ENCODE measurements around the gene DLL3. TPM values are rescaled to one million over a fixed set of nuclear protein-coding genes. Genes with fewer than 3 reads are reported as not detected.

The DLL3 gene
- total RNA-seq, 1 experiment from 2014 or later, result 2.7 TPM

DNA sequence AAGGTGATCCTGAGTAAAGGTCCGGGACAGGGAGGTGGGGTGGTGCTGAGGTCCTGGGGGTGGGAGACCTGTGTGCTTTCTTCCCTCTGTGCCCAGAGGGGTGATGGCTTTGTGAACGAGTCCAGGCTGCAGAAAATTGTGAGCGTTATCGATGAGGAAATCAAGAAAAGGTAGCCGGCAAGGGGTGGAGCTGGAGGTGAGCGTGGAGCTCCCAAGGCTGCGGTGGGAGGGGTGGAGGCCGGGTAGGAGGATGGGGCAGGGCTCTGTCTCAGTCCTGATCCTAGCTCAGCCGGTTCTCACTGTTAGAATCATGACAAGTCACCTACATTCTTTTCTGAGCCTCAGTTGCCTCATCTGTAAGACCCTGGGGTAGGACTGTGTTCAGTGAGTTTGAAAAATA is 20.2 kb downstream of the DLL3 start:
- Mint-ChIP-seq H3K36me3 (ENCODE audit: insufficient read depth, unreplicated experiment) (no peaks in the 10 kb centered on the region), H3K4me1 (ENCODE audit: low read depth, unreplicated experiment) (no peaks in the 10 kb centered on the region), H3K9me3 (ENCODE audit: unreplicated experiment) (no peaks in the 10 kb centered on the region), H3K27me3 (ENCODE audit: insufficient read depth, unreplicated experiment) (peaks cover 5% of the 10 kb centered on the region), H3K27ac (ENCODE audit: unreplicated experiment) (no peak overlapping the region), H3K4me3 (ENCODE audit: unreplicated experiment) (no peak overlapping the region)
- H3K36me3 ChIP-seq (ENCODE audit: control insufficient read depth, insufficient read depth, low read length), result no peaks in the 10 kb centered on the region
- no peaks in the 10 kb centered on the region for H3K27me3 ChIP-seq (replicated peaks; ENCODE audit: control insufficient read depth, insufficient read depth, low read length)
- POLR2A ChIA-PET, result no interaction called here
- CTCF ChIA-PET, result interaction anchor here (0.6 to 1.5 kb wide), 2 partner anchors 9 to 16 kb away, joined by 5 to 6 read pairs; no protein-coding TSS in a partner anchor
- H3K4me3 ChIP-seq (ENCODE audit: low read depth, low read length), result no peak overlapping the region
- DNase-seq, result no peak
- intact Hi-C loops (cut with micrococcal nuclease; ENCODE audit: unreplicated experiment), result no loop called here
- BruUV-seq (replicated peaks), result no TSS peak
- no peaks in the 10 kb centered on the region for H3K4me1 ChIP-seq
- TF ChIP-seq, protein P1, sequence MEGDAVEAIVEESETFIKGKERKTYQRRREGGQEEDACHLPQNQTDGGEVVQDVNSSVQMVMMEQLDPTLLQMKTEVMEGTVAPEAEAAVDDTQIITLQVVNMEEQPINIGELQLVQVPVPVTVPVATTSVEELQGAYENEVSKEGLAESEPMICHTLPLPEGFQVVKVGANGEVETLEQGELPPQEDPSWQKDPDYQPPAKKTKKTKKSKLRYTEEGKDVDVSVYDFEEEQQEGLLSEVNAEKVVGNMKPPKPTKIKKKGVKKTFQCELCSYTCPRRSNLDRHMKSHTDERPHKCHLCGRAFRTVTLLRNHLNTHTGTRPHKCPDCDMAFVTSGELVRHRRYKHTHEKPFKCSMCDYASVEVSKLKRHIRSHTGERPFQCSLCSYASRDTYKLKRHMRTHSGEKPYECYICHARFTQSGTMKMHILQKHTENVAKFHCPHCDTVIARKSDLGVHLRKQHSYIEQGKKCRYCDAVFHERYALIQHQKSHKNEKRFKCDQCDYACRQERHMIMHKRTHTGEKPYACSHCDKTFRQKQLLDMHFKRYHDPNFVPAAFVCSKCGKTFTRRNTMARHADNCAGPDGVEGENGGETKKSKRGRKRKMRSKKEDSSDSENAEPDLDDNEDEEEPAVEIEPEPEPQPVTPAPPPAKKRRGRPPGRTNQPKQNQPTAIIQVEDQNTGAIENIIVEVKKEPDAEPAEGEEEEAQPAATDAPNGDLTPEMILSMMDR (IDR thresholded peaks at IDR 0.05; ENCODE audit: insufficient read depth in 1 of 2, low read depth in 1 of 2, low read length in 1 of 2, severe bottlenecking in 1 of 2, unreplicated experiment in 1 of 2), result no peak
- no peaks in the 10 kb centered on the region for H3K9me3 ChIP-seq

DNA sequence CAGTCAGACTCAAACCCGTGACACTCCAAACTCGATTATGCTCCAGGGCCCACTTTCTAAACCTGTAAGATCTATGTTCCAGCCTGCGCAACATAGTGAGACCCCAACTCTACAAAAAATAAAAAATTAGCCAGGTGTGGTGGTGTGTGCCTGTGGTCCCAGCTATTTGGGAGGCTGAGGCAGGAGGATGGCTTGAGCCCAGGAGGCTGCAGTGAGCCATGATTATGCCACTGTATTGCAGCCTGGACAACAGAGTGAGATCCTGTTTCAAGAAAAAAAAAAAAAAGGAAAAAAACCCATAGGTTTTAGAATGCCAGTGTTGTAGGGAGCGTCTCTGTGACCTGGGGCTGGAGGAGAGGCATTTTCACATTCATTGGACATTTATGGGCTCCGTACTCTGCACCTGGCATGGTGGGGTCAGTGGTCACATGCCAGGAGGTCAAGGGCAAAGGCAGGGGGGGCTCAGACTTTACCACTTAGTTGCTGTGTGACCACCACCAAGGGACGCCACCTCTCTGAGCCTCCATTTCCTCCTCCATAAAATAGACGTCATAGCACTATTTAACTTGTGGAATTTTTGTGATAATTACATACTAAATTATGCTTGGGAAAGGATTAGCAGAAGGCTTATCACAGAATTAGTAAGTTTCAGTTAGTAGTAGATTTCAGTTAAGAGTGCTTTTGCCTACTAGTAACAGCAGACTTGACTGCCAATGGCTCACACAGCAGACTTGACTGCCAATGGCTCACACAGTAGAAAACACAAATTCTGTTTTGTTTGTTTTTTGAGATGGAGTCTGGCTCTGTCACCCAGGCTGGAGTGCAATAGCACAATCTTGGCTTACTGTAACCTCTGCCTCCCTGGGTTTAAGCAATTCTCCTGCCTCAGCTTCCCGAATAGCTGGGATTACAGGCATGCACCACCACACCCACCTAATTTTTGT is 22.1 kb downstream of the DLL3 start:
- ChIA-PET POLR2A (no interaction called here), CTCF (no interaction called here)
- Histone ChIP-seq H3K4me3 (ENCODE audit: low read depth, low read length) (no peak overlapping the region), H3K4me1 (no peaks in the 10 kb centered on the region), H3K27me3 (replicated peaks; ENCODE audit: control insufficient read depth, insufficient read depth, low read length) (no peaks in the 10 kb centered on the region), H3K36me3 (ENCODE audit: control insufficient read depth, insufficient read depth, low read length) (no peaks in the 10 kb centered on the region), H3K9me3 (no peaks in the 10 kb centered on the region)
- no peak for DNase-seq
- H3K36me3 Mint-ChIP-seq (ENCODE audit: insufficient read depth, unreplicated experiment), result no peaks in the 10 kb centered on the region
- TF ChIP-seq, protein P1 (IDR thresholded peaks at IDR 0.05; ENCODE audit: insufficient read depth in 1 of 2, low read depth in 1 of 2, low read length in 1 of 2, severe bottlenecking in 1 of 2, unreplicated experiment in 1 of 2), result no peak
- H3K9me3 Mint-ChIP-seq (ENCODE audit: unreplicated experiment), result no peaks in the 10 kb centered on the region
- no TSS peak for BruUV-seq (replicated peaks)
- H3K27me3 Mint-ChIP-seq (ENCODE audit: insufficient read depth, unreplicated experiment), result peaks cover 5% of the 10 kb centered on the region
- H3K4me1 Mint-ChIP-seq (ENCODE audit: low read depth, unreplicated experiment), result no peaks in the 10 kb centered on the region
- H3K27ac Mint-ChIP-seq (ENCODE audit: unreplicated experiment), result no peak overlapping the region
- intact Hi-C loops (cut with micrococcal nuclease; ENCODE audit: unreplicated experiment), result no loop called here
- no peak overlapping the region for H3K4me3 Mint-ChIP-seq (ENCODE audit: unreplicated experiment)

DNA sequence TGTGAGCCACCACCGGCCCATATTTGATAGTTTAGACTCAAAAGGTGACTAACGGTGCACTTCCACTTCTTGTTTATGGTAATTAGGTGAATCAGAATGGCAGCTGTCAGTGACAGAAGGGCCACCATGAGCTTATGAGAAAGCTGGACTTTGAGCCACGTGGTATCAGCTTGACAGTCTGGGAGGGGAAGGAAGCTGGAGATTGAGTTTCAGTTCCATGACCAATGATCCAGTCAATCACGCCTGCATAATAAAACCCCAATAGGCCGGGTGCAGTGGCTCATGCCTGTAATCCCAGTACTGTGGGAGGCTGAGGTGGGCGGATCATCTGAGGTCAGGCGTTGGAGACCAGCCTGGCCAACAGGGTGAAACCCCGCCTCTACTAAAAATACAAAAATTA is 25.7 kb downstream of the DLL3 start:
- H3K27me3 Mint-ChIP-seq (ENCODE audit: insufficient read depth, unreplicated experiment), result no peaks in the 10 kb centered on the region
- no peak overlapping the region for H3K4me3 Mint-ChIP-seq (ENCODE audit: unreplicated experiment)
- POLR2A ChIA-PET, result interaction anchor here (0.6 kb wide), 1 partner anchor 89 kb away, joined by 3 read pairs; the partner anchor contains the start of gene RPS16
- no TSS peak for BruUV-seq (replicated peaks)
- no peaks in the 10 kb centered on the region for H3K36me3 Mint-ChIP-seq (ENCODE audit: insufficient read depth, unreplicated experiment)
- CTCF ChIA-PET, result interaction anchor here (0.6 to 1.2 kb wide), 2 partner anchors 15 to 27 kb away, joined by 3 to 5 read pairs; no protein-coding TSS in a partner anchor
- no peaks in the 10 kb centered on the region for H3K4me1 ChIP-seq
- H3K27me3 ChIP-seq (replicated peaks; ENCODE audit: control insufficient read depth, insufficient read depth, low read length), result no peaks in the 10 kb centered on the region
- no peaks in the 10 kb centered on the region for H3K9me3 Mint-ChIP-seq (ENCODE audit: unreplicated experiment)
- H3K4me1 Mint-ChIP-seq (ENCODE audit: low read depth, unreplicated experiment), result no peaks in the 10 kb centered on the region
- H3K9me3 ChIP-seq, result no peaks in the 10 kb centered on the region
- DNase-seq, result no peak
- no peak overlapping the region for H3K4me3 ChIP-seq (ENCODE audit: low read depth, low read length)
- H3K27ac Mint-ChIP-seq (ENCODE audit: unreplicated experiment), result no peak overlapping the region
- TF ChIP-seq, protein P1 (IDR thresholded peaks at IDR 0.05; ENCODE audit: insufficient read depth in 1 of 2, low read depth in 1 of 2, low read length in 1 of 2, severe bottlenecking in 1 of 2, unreplicated experiment in 1 of 2), result no peak
- no peaks in the 10 kb centered on the region for H3K36me3 ChIP-seq (ENCODE audit: control insufficient read depth, insufficient read depth, low read length)
- intact Hi-C loops (cut with micrococcal nuclease; ENCODE audit: unreplicated experiment), result no loop called here
